Measurements from ENCODE around the gene DIP2C.

Gene DIP2C

GRCh38 chr10:497898-498451 lies 191.5 kb downstream of the DIP2C start:
- no peak for DNase-seq (ENCODE audit: low read depth in 3 of 3)

- no peak for DNase-seq (ENCODE audit: low read depth in 3 of 3)
These were observed 192.2 kb downstream of the DIP2C start for GRCh38 chr10:497289-497688.

- no peak for DNase-seq (ENCODE audit: low read depth in 3 of 3)
These were observed 194.9 kb downstream of the DIP2C start for GRCh38 chr10:494556-494955.

GRCh38 chr10:494149-494542 lies 195.3 kb downstream of the DIP2C start:
- no peak for DNase-seq (ENCODE audit: low read depth in 3 of 3)

- DNase-seq (ENCODE audit: low read depth in 3 of 3): no peak
These were observed 195.9 kb downstream of the DIP2C start for GRCh38 chr10:493391-494148.

GRCh38 chr10:492836-493235 lies 196.6 kb downstream of the DIP2C start:
- no peak for DNase-seq (ENCODE audit: low read depth in 3 of 3)

- DNase-seq (ENCODE audit: low read depth in 3 of 3): no peak
These were observed 197.6 kb downstream of the DIP2C start for GRCh38 chr10:491667-492424.

GRCh38 chr10:490891-491571 lies 198.4 kb downstream of the DIP2C start:
- no peak for DNase-seq (ENCODE audit: low read depth in 3 of 3)

- no peak for DNase-seq (ENCODE audit: low read depth in 3 of 3)
These were observed 199.2 kb downstream of the DIP2C start for GRCh38 chr10:490256-490655.

- no peak for DNase-seq (ENCODE audit: low read depth in 3 of 3)
These were observed 200.1 kb downstream of the DIP2C start for GRCh38 chr10:489330-489729.

- no peak for DNase-seq (ENCODE audit: low read depth in 3 of 3)
These were observed 200.6 kb downstream of the DIP2C start for GRCh38 chr10:488933-489215.

- no peak for DNase-seq (ENCODE audit: low read depth in 3 of 3)
These were observed 201.2 kb downstream of the DIP2C start for GRCh38 chr10:488081-488932.

- no peak for DNase-seq (ENCODE audit: low read depth in 3 of 3)
These were observed 202.7 kb downstream of the DIP2C start for GRCh38 chr10:486666-487322.

GRCh38 chr10:486206-486605 lies 203.3 kb downstream of the DIP2C start:
- no peak for DNase-seq (ENCODE audit: low read depth in 3 of 3)

GRCh38 chr10:485776-486175 lies 203.7 kb downstream of the DIP2C start:
- no peak for DNase-seq (ENCODE audit: low read depth in 3 of 3)

GRCh38 chr10:484925-485661 lies 204.4 kb downstream of the DIP2C start:
- DNase-seq (ENCODE audit: low read depth in 3 of 3): no peak

- DNase-seq (ENCODE audit: low read depth in 3 of 3): no peak
These were observed 205.0 kb downstream of the DIP2C start for GRCh38 chr10:484441-484924.

- no peak for DNase-seq (ENCODE audit: low read depth in 3 of 3)
These were observed 206.2 kb downstream of the DIP2C start for GRCh38 chr10:483261-483660.

- no peak for DNase-seq (ENCODE audit: low read depth in 3 of 3)
These were observed 206.6 kb downstream of the DIP2C start for GRCh38 chr10:482848-483247.

GRCh38 chr10:482051-482501 lies 207.4 kb downstream of the DIP2C start:
- DNase-seq (ENCODE audit: low read depth in 3 of 3): no peak

Measured in stimulated activated CD4-positive, alpha-beta T cell treated with anti-CD3 and anti-CD28 coated beads, TNF-alpha, amount 100 ng/mL, for 24 hours (primary cell).